Measurements from ENCODE around the gene MYO9A.

MYO9A gene

GRCh38 chr15:71784719-71785118 is 333.2 kb downstream of the MYO9A start:
- no peak for TF ChIP-seq CTCF (IDR thresholded peaks at IDR 0.05)
- H3K36me3 ChIP-seq: no peaks in the 10 kb centered on the region
- no peaks in the 10 kb centered on the region for H3K9me3 ChIP-seq
- no peaks in the 10 kb centered on the region for H3K4me1 ChIP-seq (ENCODE audit: control insufficient read depth in 1 of 2, insufficient read depth in 1 of 2, low read depth in 1 of 2, low read length in 1 of 2)
- no peak overlapping the region for H3K27ac ChIP-seq
- no peaks in the 10 kb centered on the region for H3K27me3 ChIP-seq
- H3K4me3 ChIP-seq (ENCODE audit: low read depth in 1 of 2, low read length in 1 of 2): no peak overlapping the region

- Histone ChIP-seq H3K4me1 (ENCODE audit: control insufficient read depth in 1 of 2, insufficient read depth in 1 of 2, low read depth in 1 of 2, low read length in 1 of 2) (no peaks in the 10 kb centered on the region), H3K36me3 (no peaks in the 10 kb centered on the region)
These were observed 335.4 kb downstream of the MYO9A start for GRCh38 chr15:71782422-71783165.

DNA sequence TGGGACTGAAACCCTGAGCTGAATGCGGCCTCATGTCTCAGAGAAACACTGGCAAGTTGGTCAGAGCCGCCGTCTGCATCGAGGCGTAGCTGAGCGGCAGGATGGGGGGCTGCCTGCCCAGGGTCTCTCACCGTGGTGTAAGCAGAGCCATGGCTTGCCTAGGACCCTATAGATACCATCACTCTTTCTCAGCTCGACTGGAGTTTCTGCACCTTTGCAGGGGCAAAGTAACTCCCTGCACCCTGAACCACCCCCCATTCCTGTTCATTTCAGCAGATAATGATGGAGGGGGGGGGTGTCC is 336.0 kb downstream of the MYO9A start:
- H3K27me3 ChIP-seq: no peaks in the 10 kb centered on the region
- no peaks in the 10 kb centered on the region for H3K9me3 ChIP-seq
- no peaks in the 10 kb centered on the region for H3K4me1 ChIP-seq (ENCODE audit: control insufficient read depth in 1 of 2, insufficient read depth in 1 of 2, low read depth in 1 of 2, low read length in 1 of 2)
- no peak overlapping the region for H3K4me3 ChIP-seq (ENCODE audit: low read depth in 1 of 2, low read length in 1 of 2)
- no peak overlapping the region for H3K27ac ChIP-seq
- TF ChIP-seq CTCF (IDR thresholded peaks at IDR 0.05): no peak
- no peaks in the 10 kb centered on the region for H3K36me3 ChIP-seq

More at GRCh38 chr15:71782422-71783165, 335.4 kb downstream of the MYO9A start:
- TF ChIP-seq CTCF (IDR thresholded peaks at IDR 0.05): no peak
- H3K27me3 ChIP-seq: no peaks in the 10 kb centered on the region
- no peak overlapping the region for H3K27ac ChIP-seq
- no peaks in the 10 kb centered on the region for H3K9me3 ChIP-seq
- no peak overlapping the region for H3K4me3 ChIP-seq (ENCODE audit: low read depth in 1 of 2, low read length in 1 of 2)

- Histone ChIP-seq H3K27me3 (no peaks in the 10 kb centered on the region), H3K27ac (no peak overlapping the region), H3K36me3 (no peaks in the 10 kb centered on the region), H3K4me1 (ENCODE audit: control insufficient read depth in 1 of 2, insufficient read depth in 1 of 2, low read depth in 1 of 2, low read length in 1 of 2) (no peaks in the 10 kb centered on the region), H3K4me3 (ENCODE audit: low read depth in 1 of 2, low read length in 1 of 2) (no peak overlapping the region), H3K9me3 (no peaks in the 10 kb centered on the region)
- TF ChIP-seq CTCF (IDR thresholded peaks at IDR 0.05): no peak
These were observed 336.6 kb downstream of the MYO9A start for GRCh38 chr15:71781179-71781964.

DNA sequence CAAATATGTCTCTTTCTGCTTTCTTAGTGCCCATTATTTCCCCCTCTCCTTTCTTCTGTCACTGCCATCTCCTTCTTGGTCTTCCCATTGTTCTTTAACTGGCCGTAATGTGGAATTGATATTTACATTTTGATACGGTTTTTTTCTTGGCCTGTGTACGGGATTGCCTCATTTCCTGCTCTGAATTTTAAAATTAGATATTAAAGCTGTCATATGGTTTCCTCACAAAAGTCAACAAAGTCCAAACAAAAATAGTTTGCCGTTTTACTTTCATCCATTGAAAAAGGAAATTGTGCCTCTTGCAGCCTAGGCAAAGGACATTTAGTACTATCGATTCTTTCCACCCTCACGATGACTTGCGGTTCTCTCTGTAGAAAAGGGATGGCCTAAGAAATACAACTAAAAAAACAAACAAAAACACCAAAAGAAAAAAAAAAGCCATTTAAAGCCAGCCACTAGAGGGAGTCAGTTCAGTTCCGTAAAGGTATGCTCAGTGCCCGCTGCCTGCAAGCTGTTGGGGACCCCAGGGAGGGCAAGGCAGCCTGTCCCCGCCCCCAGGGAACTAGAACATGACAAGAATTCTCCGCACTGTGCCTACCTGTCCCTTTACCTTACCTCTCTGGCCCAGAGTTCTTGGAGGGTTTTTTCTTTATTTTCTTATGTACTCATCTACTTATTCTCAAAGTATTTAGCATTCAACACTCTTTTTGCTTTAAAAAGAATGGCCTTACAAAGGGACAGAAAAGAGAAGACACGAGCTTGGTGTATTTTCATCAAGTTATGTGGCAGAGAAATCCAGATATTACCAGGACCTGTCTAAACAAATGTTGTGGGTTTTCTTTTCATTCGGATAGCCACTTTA is 337.6 kb downstream of the MYO9A start:
- Histone ChIP-seq H3K27ac (no peak overlapping the region), H3K4me1 (ENCODE audit: control insufficient read depth in 1 of 2, insufficient read depth in 1 of 2, low read depth in 1 of 2, low read length in 1 of 2) (no peaks in the 10 kb centered on the region), H3K36me3 (no peaks in the 10 kb centered on the region), H3K27me3 (no peaks in the 10 kb centered on the region), H3K9me3 (no peaks in the 10 kb centered on the region), H3K4me3 (ENCODE audit: low read depth in 1 of 2, low read length in 1 of 2) (no peak overlapping the region)
- TF ChIP-seq CTCF (IDR thresholded peaks at IDR 0.05): no peak
